Frontal cortex (tissue), 4 donors: ENCODE results near the gene GIPC2. TPM values are rescaled to one million over a fixed set of nuclear protein-coding genes. Genes with fewer than 3 reads are reported as not detected.

Experiments used
- DNase-seq, 2 donors: peaks; one replicate each; pipeline ENCODE4 v3.0.0; 2012; ENCODE audit warnings: low spot score in 2 of 2
- FAIRE-seq: peaks from 2 replicates; lab custom pipeline; 2012; peaks lifted over from hg19 to GRCh38; lab: Jason Lieb, UNC
- total RNA-seq: library from RNA; depleted of rRNA; stranded (reverse); fragments of >200 nt; gene quantifications from one replicate; pipeline ENCODE4 v1.2.3, GENCODE V29; 2014
- donor health status: control.
- donor health status: control.
- donor health status: control.

GIPC2 gene
- total RNA-seq, 1 donor from 2014 or later: 0.41 TPM

- no peak for DNase-seq
- no peak for FAIRE-seq
These were observed 12.0 kb upstream of the GIPC2 start for GRCh38 chr1:78033797-78034172.

- no peak for DNase-seq
- no peak for FAIRE-seq
These were observed 10.6 kb upstream of the GIPC2 start for GRCh38 chr1:78035121-78035520.

GRCh38 chr1:78036450-78036849 lies 9.3 kb upstream of the GIPC2 start:
- FAIRE-seq: no peak
- no peak for DNase-seq

- FAIRE-seq (no peak), DNase-seq (no peak)
These were observed 7.7 kb upstream of the GIPC2 start for GRCh38 chr1:78038071-78038470.

- DNase-seq (no peak), FAIRE-seq (no peak)
These were observed 7.3 kb upstream of the GIPC2 start for GRCh38 chr1:78038491-78038939.

GRCh38 chr1:78040484-78041089 lies 5.2 kb upstream of the GIPC2 start:
- DNase-seq: no peak
- FAIRE-seq: no peak

GRCh38 chr1:78043436-78043835 lies 2.3 kb upstream of the GIPC2 start:
- DNase-seq (no peak), FAIRE-seq (no peak)

GRCh38 chr1:78044796-78045562 lies 787 bp upstream of the GIPC2 start:
- DNase-seq (no peak), FAIRE-seq (no peak)

GRCh38 chr1:78045563-78045925 lies 222 bp upstream of the GIPC2 start:
- FAIRE-seq: no peak
- no peak for DNase-seq

GRCh38 chr1:78047106-78047505 lies 1.3 kb downstream of the GIPC2 start:
- no peak for DNase-seq
- no peak for FAIRE-seq

- DNase-seq: no peak
- FAIRE-seq: no peak
These were observed 1.9 kb downstream of the GIPC2 start for GRCh38 chr1:78047631-78048030.

- DNase-seq (no peak), FAIRE-seq (no peak)
These were observed 2.7 kb downstream of the GIPC2 start for GRCh38 chr1:78048446-78048845.

GRCh38 chr1:78049396-78049795 lies 3.6 kb downstream of the GIPC2 start:
- DNase-seq (no peak), FAIRE-seq (no peak)

GRCh38 chr1:78051005-78051404 lies 5.2 kb downstream of the GIPC2 start:
- FAIRE-seq (peak; percentile 63), DNase-seq (no peak)

GRCh38 chr1:78052685-78053405 lies 7.1 kb downstream of the GIPC2 start:
- no peak for FAIRE-seq
- no peak for DNase-seq

GRCh38 chr1:78053498-78053897 lies 7.7 kb downstream of the GIPC2 start:
- DNase-seq: no peak
- FAIRE-seq: no peak

- DNase-seq (no peak), FAIRE-seq (no peak)
These were observed 8.8 kb downstream of the GIPC2 start for GRCh38 chr1:78054559-78054958.

- FAIRE-seq (no peak), DNase-seq (no peak)
These were observed 9.2 kb downstream of the GIPC2 start for GRCh38 chr1:78054972-78055371.

- DNase-seq (no peak), FAIRE-seq (no peak)
These were observed 9.9 kb downstream of the GIPC2 start for GRCh38 chr1:78055565-78056132.

GRCh38 chr1:78058670-78059069 lies 12.9 kb downstream of the GIPC2 start:
- DNase-seq (no peak), FAIRE-seq (no peak)
